ENCODE results near the gene RNF115. TPM values are rescaled to one million over a fixed set of nuclear protein-coding genes. Genes with fewer than 3 reads are reported as not detected.

The RNF115 gene
- total and polyA plus RNA-seq, 9 donors, result 7.8 to 27.9 (median 12.2) TPM

- Histone ChIP-seq H3K36me3 (no peaks in the 10 kb centered on the region), H3K27me3 (no peaks in the 10 kb centered on the region), H3K4me3 (no peak overlapping the region), H3K4me1 (ENCODE audit: insufficient read depth) (no peaks in the 10 kb centered on the region), H3K27ac (no peak overlapping the region), H3K9me3 (no peaks in the 10 kb centered on the region)
- no peak for DNase-seq
- 14 to 42% (median 25%) methylated on average over 4 of the region's 4 CpGs for WGBS, 3 donors
- TF ChIP-seq CTCF (IDR thresholded peaks at IDR 0.05) (no peak), POLR2A (IDR thresholded peaks at IDR 0.05) (no peak), EP300 (IDR thresholded peaks at IDR 0.05) (no peak)
- intact Hi-C loops (cut with DNase I), result no loop called here
These were observed 83.6 kb downstream of the RNF115 start for GRCh38 chr1:145740269-145740668.

GRCh38 chr1:145736191-145736590, 87.7 kb downstream of the RNF115 start:
- TF ChIP-seq EP300 (IDR thresholded peaks at IDR 0.05) (no peak), CTCF (IDR thresholded peaks at IDR 0.05) (no peak), POLR2A (IDR thresholded peaks at IDR 0.05) (no peak)
- DNase-seq, result no peak
- intact Hi-C loops (cut with DNase I), result no loop called here
- Histone ChIP-seq H3K27ac (no peak overlapping the region), H3K27me3 (no peaks in the 10 kb centered on the region), H3K4me3 (no peak overlapping the region), H3K36me3 (no peaks in the 10 kb centered on the region), H3K9me3 (no peaks in the 10 kb centered on the region), H3K4me1 (ENCODE audit: insufficient read depth) (no peaks in the 10 kb centered on the region)
- WGBS, 3 donors, result 95 to 100% (median 100%) methylated on average over 1 of the region's 1 CpG

DNA sequence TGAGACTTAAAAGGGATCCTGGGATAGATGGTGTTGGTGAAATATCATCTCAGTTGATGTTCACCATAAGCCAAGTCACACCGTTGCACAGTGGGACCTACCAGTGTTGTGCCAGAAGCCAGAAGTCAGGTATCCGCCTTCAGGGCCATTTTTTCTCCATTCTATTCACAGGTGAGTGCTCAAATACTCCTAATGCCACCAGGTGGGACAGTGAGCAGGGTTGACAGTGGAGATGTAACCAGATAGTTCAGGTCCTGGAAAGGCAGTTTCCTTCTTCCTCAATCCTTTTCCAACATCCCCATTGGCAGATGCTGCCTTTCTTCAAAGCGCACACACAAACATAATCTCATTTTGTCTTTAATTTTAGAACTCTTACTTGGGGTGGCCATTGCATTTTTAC, 93.0 kb downstream of the RNF115 start:
- intact Hi-C loops (cut with DNase I), result no loop called here
- no peaks in the 10 kb centered on the region for H3K36me3 ChIP-seq
- H3K9me3 ChIP-seq, result no peaks in the 10 kb centered on the region
- no peaks in the 10 kb centered on the region for H3K27me3 ChIP-seq
- no peak overlapping the region for H3K27ac ChIP-seq
- no peaks in the 10 kb centered on the region for H3K4me1 ChIP-seq (ENCODE audit: insufficient read depth)
- 94 to 95% (median 95%) methylated on average over 3 of the region's 3 CpGs for WGBS, 3 donors
- TF ChIP-seq EP300 (IDR thresholded peaks at IDR 0.05) (no peak), POLR2A (IDR thresholded peaks at IDR 0.05) (no peak), CTCF (IDR thresholded peaks at IDR 0.05) (no peak)
- no peak overlapping the region for H3K4me3 ChIP-seq
- no peak for DNase-seq

GRCh38 chr1:145730467-145730866, 93.4 kb downstream of the RNF115 start:
- Histone ChIP-seq H3K9me3 (no peaks in the 10 kb centered on the region), H3K27me3 (no peaks in the 10 kb centered on the region), H3K4me3 (no peak overlapping the region), H3K36me3 (no peaks in the 10 kb centered on the region), H3K4me1 (ENCODE audit: insufficient read depth) (no peaks in the 10 kb centered on the region), H3K27ac (no peak overlapping the region)
- no peak for DNase-seq
- WGBS, 3 donors, result 87 to 89% (median 88%) methylated on average over 4 of the region's 4 CpGs
- intact Hi-C loops (cut with DNase I), result no loop called here
- no peak for TF ChIP-seq CTCF (IDR thresholded peaks at IDR 0.05)
- no peak for TF ChIP-seq POLR2A (IDR thresholded peaks at IDR 0.05)
- no peak for TF ChIP-seq EP300 (IDR thresholded peaks at IDR 0.05)

Data from ovary (tissue), 9 donors.